Fibroblast of mammary gland (primary cell): ENCODE results near the gene WFDC10B.
"Not testable (repeated sequence)": the region's sequence is repeated elsewhere in the genome, so short reads cannot be mapped to it uniquely, and the experiment has no call there.

Source experiments
- DNase-seq: peaks from one replicate; pipeline ENCODE4 v3.0.0-alpha.2; 2010; ENCODE audit warnings: low read depth
- H3K4me3 ChIP-seq: 2 replicates; pipeline ENCODE4 v1.5.1; 2011; ENCODE audit warnings: low read depth, mild to moderate bottlenecking, low read length, moderate library complexity; ENCODE audit not compliant: control insufficient read depth
- CTCF ChIP-seq: conservative IDR thresholded peaks from 2 replicates; pipeline ENCODE4 v1.5.1; 2011; ENCODE audit warnings: low read depth, low read length, inconsistent platforms; ENCODE audit not compliant: control insufficient read depth, insufficient read depth

WFDC10B gene

GRCh38 chr20:45649312-45649863 lies 55.4 kb downstream of the WFDC10B start:
- no peak for TF ChIP-seq CTCF
- H3K4me3 ChIP-seq: no peak overlapping the region
- no peak for DNase-seq

- TF ChIP-seq CTCF: no peak
- no peak overlapping the region for H3K4me3 ChIP-seq
- DNase-seq: no peak
Observed at GRCh38 chr20:45647441-45648050, 57.3 kb downstream of the WFDC10B start.

GRCh38 chr20:45646875-45647274 lies 57.9 kb downstream of the WFDC10B start:
- TF ChIP-seq CTCF: no peak
- no peak for DNase-seq
- H3K4me3 ChIP-seq: no peak overlapping the region

DNA sequence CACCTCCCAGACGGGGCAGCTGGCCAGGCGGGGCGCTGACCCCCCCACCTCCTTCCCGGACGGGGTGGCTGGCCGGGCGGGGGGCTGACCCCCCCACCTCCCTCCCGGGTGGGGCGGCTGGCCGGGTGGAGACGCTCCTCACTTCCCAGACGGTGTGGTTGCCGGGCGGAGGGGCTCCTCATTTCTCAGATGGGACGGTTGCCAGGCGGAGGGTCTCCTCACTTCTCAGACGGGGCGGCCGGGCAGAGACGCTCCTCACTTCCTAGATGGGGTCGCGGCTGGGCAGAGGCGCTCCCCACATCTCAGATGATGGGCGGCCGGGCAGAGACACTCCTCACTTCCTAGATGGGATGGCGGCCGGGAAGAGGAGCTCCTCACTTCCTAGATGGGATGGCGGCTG lies 59.0 kb downstream of the WFDC10B start:
- DNase-seq, H3K4me3 ChIP-seq: not testable (repeated sequence)

GRCh38 chr20:45641076-45641475 lies 63.7 kb downstream of the WFDC10B start:
- DNase-seq, H3K4me3 ChIP-seq: not testable (repeated sequence)

- H3K4me3 ChIP-seq: no peak overlapping the region
- no peak for DNase-seq
- TF ChIP-seq CTCF: no peak
Observed at GRCh38 chr20:45639687-45640086, 65.1 kb downstream of the WFDC10B start.

DNA sequence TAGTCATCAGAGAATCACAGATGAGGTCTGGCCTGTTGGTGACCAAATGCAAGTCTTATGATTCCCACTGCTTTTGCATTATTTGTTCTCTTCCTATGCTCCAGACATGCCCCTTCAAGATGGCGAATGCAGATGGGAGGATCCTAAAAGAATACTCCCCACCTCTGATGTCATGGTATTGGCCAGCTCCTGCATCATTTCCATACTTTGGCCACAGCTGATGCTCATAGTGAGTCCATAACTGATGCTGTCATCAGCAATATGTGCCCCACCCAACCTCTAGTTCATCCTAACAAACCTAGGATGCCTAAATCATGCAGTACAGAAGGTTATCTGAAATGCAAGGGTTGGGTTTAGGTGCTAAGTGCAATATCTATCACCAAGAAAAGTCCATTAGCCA lies 68.3 kb downstream of the WFDC10B start:
- no peak for TF ChIP-seq CTCF

More for the DNA sequence above, 68.3 kb downstream of the WFDC10B start:
- no peak for DNase-seq
- no peak overlapping the region for H3K4me3 ChIP-seq
